IMR-90 (cell line): Measurements from ENCODE around the gene TRMT1. TPM values are rescaled to one million over a fixed set of nuclear protein-coding genes. Genes with fewer than 3 reads are reported as not detected.

ENCODE experiments used
- CEBPB ChIP-seq: IDR thresholded peaks from 2 replicates; pipeline ENCODE4 v1.6.1; 2012; ENCODE audit warnings: low read depth, low read length, improper control_type of control experiment
- ELK1 ChIP-seq: fragments of 150-350 bp; IDR thresholded peaks from 2 replicates; pipeline ENCODE4 v1.6.1; 2016; ENCODE audit warnings: low read depth, mild to moderate bottlenecking, low read length, moderate library complexity, borderline replicate concordance
- polyA plus RNA-seq, 3 experiments: library from polyadenylated mRNA; depleted of rRNA; stranded (reverse); fragments of >200 nt; gene quantifications; 2 replicates each; pipeline ENCODE4 v1.2.3, GENCODE V29; 2012; ENCODE audit warnings: low replicate concordance in 1 of 3
- total RNA-seq: library from RNA; depleted of rRNA; stranded (reverse); fragments of >200 nt; gene quantifications from 2 replicates; pipeline ENCODE4 v1.2.3, GENCODE V29; 2012

The TRMT1 gene
- total and polyA plus RNA-seq, 2 of the 4 experiments (the other 2 are of a cell fraction): 28.3 to 56.0 TPM

GRCh38 chr19:13060964-13061927, 55.3 kb downstream of the TRMT1 start (continued):
- TF ChIP-seq ELK1: no peak
- no peak for TF ChIP-seq CEBPB
